Skeletal muscle cell (primary cell): ENCODE measurements around the gene KIF21B.

Experiments
- DNase-seq: peaks from one replicate; pipeline ENCODE4 v3.0.0-alpha.2; 2010; ENCODE audit warnings: low read depth
- H3K4me3 ChIP-seq: 2 replicates; pipeline ENCODE4 v1.5.1; 2011; ENCODE audit warnings: low read depth, mild to moderate bottlenecking, control low read depth, low read length, moderate library complexity

Gene KIF21B

GRCh38 chr1:201050515-201051277, 27.2 kb upstream of the KIF21B start:
- H3K4me3 ChIP-seq: no peak overlapping the region
- DNase-seq: no peak

- H3K4me3 ChIP-seq: no peak overlapping the region
- no peak for DNase-seq
Observed at GRCh38 chr1:201049248-201049831, 25.8 kb upstream of the KIF21B start.

- no peak for DNase-seq
- no peak overlapping the region for H3K4me3 ChIP-seq
Observed at GRCh38 chr1:201048521-201048920, 25.0 kb upstream of the KIF21B start.

GRCh38 chr1:201044119-201044518, 20.6 kb upstream of the KIF21B start:
- DNase-seq: no peak
- H3K4me3 ChIP-seq: no peak overlapping the region

- H3K4me3 ChIP-seq: no peak overlapping the region
- no peak for DNase-seq
Observed at GRCh38 chr1:201042779-201043461, 19.4 kb upstream of the KIF21B start.

GRCh38 chr1:201041011-201041410, 17.5 kb upstream of the KIF21B start:
- DNase-seq: no peak
- H3K4me3 ChIP-seq: no peak overlapping the region

- no peak overlapping the region for H3K4me3 ChIP-seq
- DNase-seq: no peak
Observed at GRCh38 chr1:201039876-201040275, 16.4 kb upstream of the KIF21B start.

GRCh38 chr1:201039418-201039817, 15.9 kb upstream of the KIF21B start:
- H3K4me3 ChIP-seq: no peak overlapping the region
- DNase-seq: no peak

- H3K4me3 ChIP-seq: no peak overlapping the region
- no peak for DNase-seq
Observed at GRCh38 chr1:201038186-201038876, 14.8 kb upstream of the KIF21B start.

GRCh38 chr1:201036188-201036842, 12.8 kb upstream of the KIF21B start:
- H3K4me3 ChIP-seq: no peak overlapping the region
- DNase-seq: no peak

- H3K4me3 ChIP-seq: no peak overlapping the region
- no peak for DNase-seq
Observed at GRCh38 chr1:201034671-201035070, 11.2 kb upstream of the KIF21B start.

GRCh38 chr1:201032408-201032807, 8.9 kb upstream of the KIF21B start:
- DNase-seq: no peak
- no peak overlapping the region for H3K4me3 ChIP-seq

- H3K4me3 ChIP-seq: no peak overlapping the region
- no peak for DNase-seq
Observed at GRCh38 chr1:201028461-201028889, 5.0 kb upstream of the KIF21B start.

GRCh38 chr1:201026836-201027235, 3.3 kb upstream of the KIF21B start:
- DNase-seq: no peak
- H3K4me3 ChIP-seq: no peak overlapping the region

GRCh38 chr1:201026234-201026633, 2.7 kb upstream of the KIF21B start:
- no peak overlapping the region for H3K4me3 ChIP-seq
- DNase-seq: no peak

GRCh38 chr1:201025571-201026002, 2.1 kb upstream of the KIF21B start:
- DNase-seq: peak; percentile 66

GRCh38 chr1:201024625-201024998, 1.1 kb upstream of the KIF21B start:
- no peak for DNase-seq
- no peak overlapping the region for H3K4me3 ChIP-seq

More at GRCh38 chr1:201025571-201026002, 2.1 kb upstream of the KIF21B start:
- H3K4me3 ChIP-seq: no peak overlapping the region

- DNase-seq: no peak
- no peak overlapping the region for H3K4me3 ChIP-seq
Observed at GRCh38 chr1:201023920-201024624, 558 bp upstream of the KIF21B start.
